ENCODE data around the gene INF2.

DNA sequence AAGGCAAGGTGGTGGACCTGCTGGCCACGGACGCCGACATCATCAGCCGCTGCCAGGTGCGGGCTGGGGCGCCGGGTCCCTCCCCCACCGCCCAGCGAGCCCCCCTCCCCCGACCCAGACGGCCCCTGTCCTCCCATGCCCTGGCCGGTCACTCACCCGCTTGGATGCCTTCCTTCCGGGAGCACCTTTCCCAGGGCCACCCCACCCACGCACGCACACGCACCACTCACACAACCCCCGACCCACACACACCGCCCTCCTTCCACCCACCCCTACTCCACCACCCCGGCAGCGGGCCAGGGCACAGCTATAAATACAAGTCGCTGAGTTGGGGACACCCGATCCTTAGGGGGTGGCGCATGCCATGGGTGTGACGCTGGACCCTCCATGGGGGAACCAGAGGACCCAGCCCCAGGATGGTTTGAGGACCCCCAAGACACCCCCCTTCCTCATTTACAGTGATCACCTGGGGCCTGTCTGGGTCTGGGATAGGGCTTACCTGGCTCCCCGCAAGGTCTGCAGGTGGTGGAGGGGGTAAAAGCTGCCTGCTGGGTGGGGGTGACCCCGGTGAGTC is 35.1 kb downstream of the INF2 start:
- TF ChIP-seq, protein P1, sequence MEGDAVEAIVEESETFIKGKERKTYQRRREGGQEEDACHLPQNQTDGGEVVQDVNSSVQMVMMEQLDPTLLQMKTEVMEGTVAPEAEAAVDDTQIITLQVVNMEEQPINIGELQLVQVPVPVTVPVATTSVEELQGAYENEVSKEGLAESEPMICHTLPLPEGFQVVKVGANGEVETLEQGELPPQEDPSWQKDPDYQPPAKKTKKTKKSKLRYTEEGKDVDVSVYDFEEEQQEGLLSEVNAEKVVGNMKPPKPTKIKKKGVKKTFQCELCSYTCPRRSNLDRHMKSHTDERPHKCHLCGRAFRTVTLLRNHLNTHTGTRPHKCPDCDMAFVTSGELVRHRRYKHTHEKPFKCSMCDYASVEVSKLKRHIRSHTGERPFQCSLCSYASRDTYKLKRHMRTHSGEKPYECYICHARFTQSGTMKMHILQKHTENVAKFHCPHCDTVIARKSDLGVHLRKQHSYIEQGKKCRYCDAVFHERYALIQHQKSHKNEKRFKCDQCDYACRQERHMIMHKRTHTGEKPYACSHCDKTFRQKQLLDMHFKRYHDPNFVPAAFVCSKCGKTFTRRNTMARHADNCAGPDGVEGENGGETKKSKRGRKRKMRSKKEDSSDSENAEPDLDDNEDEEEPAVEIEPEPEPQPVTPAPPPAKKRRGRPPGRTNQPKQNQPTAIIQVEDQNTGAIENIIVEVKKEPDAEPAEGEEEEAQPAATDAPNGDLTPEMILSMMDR (conservative IDR thresholded peaks at IDR 0.05; ENCODE audit: low read depth in 2 of 2) = no peak
- TF ChIP-seq EZH2phosphoT487 (IDR thresholded peaks at IDR 0.05; ENCODE audit: unreplicated experiment) (no peak), ZNF114 (CRISPR knock-in tag; IDR thresholded peaks at IDR 0.05) (no peak), POLR2AphosphoS5 (IDR thresholded peaks at IDR 0.05; ENCODE audit: low read depth) (no peak), REST (IDR thresholded peaks at IDR 0.05; ENCODE audit: unreplicated experiment) (no peak)
